GM21423 (cell line): Measurements from ENCODE around the gene TSPAN18.

Experiments
- ATAC-seq: cut with Tn5 transposase; IDR thresholded peaks from one replicate; pipeline ENCODE4 v1.9.1; 2021; ENCODE audit warnings: mild to moderate bottlenecking, moderate library complexity; ENCODE audit not compliant: unreplicated experiment

TSPAN18 gene

GRCh38 chr11:44737245-44738085 lies 10.7 kb downstream of the TSPAN18 start:
- no peak for ATAC-seq

- ATAC-seq = no peak
Measured at GRCh38 chr11:44738791-44739190, 12.0 kb downstream of the TSPAN18 start.

- ATAC-seq = no peak
Measured at GRCh38 chr11:44740967-44741366, 14.2 kb downstream of the TSPAN18 start.

GRCh38 chr11:44741976-44742375 lies 15.2 kb downstream of the TSPAN18 start:
- no peak for ATAC-seq

GRCh38 chr11:44742508-44743246 lies 15.9 kb downstream of the TSPAN18 start:
- ATAC-seq = no peak

GRCh38 chr11:44743326-44743725 lies 16.6 kb downstream of the TSPAN18 start:
- ATAC-seq = no peak

GRCh38 chr11:44743959-44744557 lies 17.3 kb downstream of the TSPAN18 start:
- ATAC-seq = no peak

GRCh38 chr11:44746894-44747293 lies 20.1 kb downstream of the TSPAN18 start:
- no peak for ATAC-seq

GRCh38 chr11:44747316-44747715 lies 20.6 kb downstream of the TSPAN18 start:
- no peak for ATAC-seq

- no peak for ATAC-seq
Measured at GRCh38 chr11:44747836-44748235, 21.1 kb downstream of the TSPAN18 start.

GRCh38 chr11:44748606-44749005 lies 21.8 kb downstream of the TSPAN18 start:
- no peak for ATAC-seq

GRCh38 chr11:44749189-44749588 lies 22.4 kb downstream of the TSPAN18 start:
- no peak for ATAC-seq

GRCh38 chr11:44750551-44751465 lies 24.0 kb downstream of the TSPAN18 start:
- no peak for ATAC-seq

- no peak for ATAC-seq
Measured at GRCh38 chr11:44752300-44752699, 25.5 kb downstream of the TSPAN18 start.

GRCh38 chr11:44752713-44753112 lies 26.0 kb downstream of the TSPAN18 start:
- ATAC-seq = no peak

- ATAC-seq = no peak
Measured at GRCh38 chr11:44753961-44754645, 27.3 kb downstream of the TSPAN18 start.

- ATAC-seq = no peak
Measured at GRCh38 chr11:44754876-44755555, 28.3 kb downstream of the TSPAN18 start.

- no peak for ATAC-seq
Measured at GRCh38 chr11:44755556-44756523, 29.1 kb downstream of the TSPAN18 start.
